Osteoblast (primary cell): ENCODE measurements around the gene LCN9. TPM values are rescaled to one million over a fixed set of nuclear protein-coding genes. Genes with fewer than 3 reads are reported as not detected.

Experiments
- DNase-seq: peaks from one replicate; pipeline ENCODE4 v3.0.0; 2011; ENCODE audit warnings: low spot score, mixed read lengths; ENCODE audit not compliant: insufficient read length; ENCODE audit errors: missing footprints
- H2AFZ ChIP-seq: 2 replicates; pipeline ENCODE4 v1.6.0; 2011; ENCODE audit warnings: mild to moderate bottlenecking, low read length
- H3K27ac ChIP-seq: 2 replicates; pipeline ENCODE4 v1.5.1; 2011; ENCODE audit warnings: mild to moderate bottlenecking, low read depth, low read length, moderate library complexity
- H3K27me3 ChIP-seq: 2 replicates; pipeline ENCODE4 v1.6.0; 2012; ENCODE audit warnings: mild to moderate bottlenecking, control low read depth, inconsistent platforms, low read length, moderate library complexity; ENCODE audit not compliant: insufficient read depth
- H3K36me3 ChIP-seq: 2 replicates; pipeline ENCODE4 v1.5.1; 2011; ENCODE audit warnings: mild to moderate bottlenecking, low read length, control low read depth, moderate library complexity; ENCODE audit not compliant: insufficient read depth
- H3K4me1 ChIP-seq: 2 replicates; pipeline ENCODE4 v1.5.1; 2011; ENCODE audit warnings: mild to moderate bottlenecking, low read length, control low read depth, moderate library complexity; ENCODE audit not compliant: insufficient read depth
- H3K4me2 ChIP-seq: 2 replicates; pipeline ENCODE4 v1.6.0; 2011; ENCODE audit warnings: mild to moderate bottlenecking, low read length; ENCODE audit not compliant: insufficient read depth
- H3K4me3 ChIP-seq: fragments of 200-600 bp; sonication (generic); 3 replicates; pipeline ENCODE4 v1.5.1; 2012; ENCODE audit warnings: mild to moderate bottlenecking, low read length, inconsistent platforms; ENCODE audit not compliant: insufficient read depth
- H3K79me2 ChIP-seq: 2 replicates; pipeline ENCODE4 v1.6.0; 2012; ENCODE audit warnings: mild to moderate bottlenecking, low read length, control low read depth, inconsistent platforms; ENCODE audit not compliant: insufficient read depth
- H3K9me3 ChIP-seq: 2 replicates; pipeline ENCODE4 v1.5.1; 2011; ENCODE audit warnings: low read depth, low read length, control low read depth
- H4K20me1 ChIP-seq: 2 replicates; pipeline ENCODE4 v1.6.0; 2012; ENCODE audit warnings: mild to moderate bottlenecking, low read length, control low read depth; ENCODE audit not compliant: insufficient read depth
- total RNA-seq: library from RNA; depleted of rRNA; stranded (reverse); fragments of >200 nt; gene quantifications from 2 replicates; pipeline ENCODE4 v1.2.3, GENCODE V29; 2012
- TF ChIP-seq, protein P1 (sequence below): IDR thresholded peaks from 2 replicates; pipeline ENCODE4 v1.5.1; 2011; ENCODE audit warnings: mild to moderate bottlenecking, low read depth, low read length, moderate library complexity; ENCODE audit errors: extremely low read depth

The LCN9 gene
- total RNA-seq, 1 donor: not detected

DNA sequence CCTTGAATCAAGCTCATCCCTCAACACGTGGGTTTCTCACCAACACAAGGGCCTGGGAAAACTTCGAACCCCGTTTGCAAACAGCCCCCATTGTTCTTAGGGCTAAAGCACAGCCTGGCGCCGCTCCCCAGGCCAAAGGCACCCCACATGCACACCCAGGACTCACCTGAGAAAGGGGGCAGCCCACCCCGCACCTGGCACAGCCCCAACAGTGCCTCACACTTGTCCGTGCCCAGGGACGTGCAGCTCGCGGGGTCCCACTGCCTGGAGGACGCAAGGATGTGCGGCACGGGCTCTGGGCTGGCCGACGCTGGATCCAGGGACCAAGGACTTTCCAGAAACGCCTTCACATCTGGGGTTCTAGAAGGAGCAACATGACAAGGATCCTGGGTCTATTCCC is 33.3 kb downstream of the LCN9 start:
- H4K20me1 ChIP-seq: no peaks in the 10 kb centered on the region
- H3K79me2 ChIP-seq: no peaks in the 10 kb centered on the region
- DNase-seq: no peak
- H3K4me3 ChIP-seq: no peak overlapping the region
- H3K36me3 ChIP-seq: no peaks in the 10 kb centered on the region
- H3K4me1 ChIP-seq: no peaks in the 10 kb centered on the region
- H3K27me3 ChIP-seq: no peaks in the 10 kb centered on the region
- H2AFZ ChIP-seq: no peak overlapping the region
- H3K4me2 ChIP-seq: no peak overlapping the region
- no peak overlapping the region for H3K27ac ChIP-seq
- H3K9me3 ChIP-seq: no peaks in the 10 kb centered on the region
- TF ChIP-seq, protein P1, sequence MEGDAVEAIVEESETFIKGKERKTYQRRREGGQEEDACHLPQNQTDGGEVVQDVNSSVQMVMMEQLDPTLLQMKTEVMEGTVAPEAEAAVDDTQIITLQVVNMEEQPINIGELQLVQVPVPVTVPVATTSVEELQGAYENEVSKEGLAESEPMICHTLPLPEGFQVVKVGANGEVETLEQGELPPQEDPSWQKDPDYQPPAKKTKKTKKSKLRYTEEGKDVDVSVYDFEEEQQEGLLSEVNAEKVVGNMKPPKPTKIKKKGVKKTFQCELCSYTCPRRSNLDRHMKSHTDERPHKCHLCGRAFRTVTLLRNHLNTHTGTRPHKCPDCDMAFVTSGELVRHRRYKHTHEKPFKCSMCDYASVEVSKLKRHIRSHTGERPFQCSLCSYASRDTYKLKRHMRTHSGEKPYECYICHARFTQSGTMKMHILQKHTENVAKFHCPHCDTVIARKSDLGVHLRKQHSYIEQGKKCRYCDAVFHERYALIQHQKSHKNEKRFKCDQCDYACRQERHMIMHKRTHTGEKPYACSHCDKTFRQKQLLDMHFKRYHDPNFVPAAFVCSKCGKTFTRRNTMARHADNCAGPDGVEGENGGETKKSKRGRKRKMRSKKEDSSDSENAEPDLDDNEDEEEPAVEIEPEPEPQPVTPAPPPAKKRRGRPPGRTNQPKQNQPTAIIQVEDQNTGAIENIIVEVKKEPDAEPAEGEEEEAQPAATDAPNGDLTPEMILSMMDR: no peak

DNA sequence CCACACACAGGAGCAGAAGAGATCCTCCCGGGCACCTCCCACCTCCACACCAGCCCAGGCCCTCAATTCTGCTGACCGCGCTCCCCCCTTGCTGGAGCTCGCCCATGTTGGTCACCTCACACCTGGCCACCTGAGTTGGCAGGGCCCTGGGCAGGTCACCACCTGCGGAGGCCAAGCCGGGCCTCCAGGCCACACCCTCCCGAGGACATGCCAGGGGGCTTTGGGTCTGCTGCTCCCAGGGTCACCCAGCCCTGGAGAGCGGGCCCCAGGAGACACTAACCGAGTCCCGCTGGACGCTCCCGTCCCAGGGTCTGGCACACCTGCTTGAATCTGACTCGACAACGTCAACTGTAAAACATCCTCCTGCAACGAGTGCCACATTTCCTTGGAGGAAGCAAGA is 34.1 kb downstream of the LCN9 start:
- no peak overlapping the region for H3K4me3 ChIP-seq
- DNase-seq: no peak
- H3K36me3 ChIP-seq: no peaks in the 10 kb centered on the region
- no peaks in the 10 kb centered on the region for H4K20me1 ChIP-seq
- TF ChIP-seq, protein P1: no peak
- no peak overlapping the region for H3K27ac ChIP-seq
- no peak overlapping the region for H2AFZ ChIP-seq
- H3K4me2 ChIP-seq: no peak overlapping the region
- no peaks in the 10 kb centered on the region for H3K9me3 ChIP-seq
- H3K79me2 ChIP-seq: no peaks in the 10 kb centered on the region
- no peaks in the 10 kb centered on the region for H3K27me3 ChIP-seq
- no peaks in the 10 kb centered on the region for H3K4me1 ChIP-seq

DNA sequence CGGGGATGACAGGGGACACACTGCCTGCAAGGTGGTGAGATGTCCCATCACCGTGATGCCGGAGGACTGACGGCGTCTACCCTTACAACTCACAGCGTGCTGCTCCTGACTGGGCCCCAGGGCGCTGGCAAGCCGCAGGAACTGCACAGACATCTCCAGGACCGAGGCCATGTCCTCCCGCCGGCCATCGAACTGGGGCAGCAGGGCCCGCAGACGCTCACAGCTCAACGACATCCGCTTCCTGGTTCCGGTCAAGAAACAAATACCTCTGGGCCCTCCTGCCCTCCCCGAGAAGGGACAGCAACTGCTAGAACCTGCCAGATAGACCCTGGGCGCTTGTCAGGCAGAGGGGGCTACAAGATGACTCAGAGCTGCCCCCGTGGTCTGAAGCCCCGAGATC is 35.1 kb downstream of the LCN9 start:
- Histone ChIP-seq H3K27me3 (no peaks in the 10 kb centered on the region), H3K27ac (no peak overlapping the region), H4K20me1 (no peaks in the 10 kb centered on the region), H3K9me3 (no peaks in the 10 kb centered on the region), H3K4me2 (no peak overlapping the region), H2AFZ (no peak overlapping the region), H3K79me2 (no peaks in the 10 kb centered on the region), H3K4me1 (no peaks in the 10 kb centered on the region), H3K4me3 (no peak overlapping the region), H3K36me3 (no peaks in the 10 kb centered on the region)
- DNase-seq: no peak
- TF ChIP-seq, protein P1: no peak

DNA sequence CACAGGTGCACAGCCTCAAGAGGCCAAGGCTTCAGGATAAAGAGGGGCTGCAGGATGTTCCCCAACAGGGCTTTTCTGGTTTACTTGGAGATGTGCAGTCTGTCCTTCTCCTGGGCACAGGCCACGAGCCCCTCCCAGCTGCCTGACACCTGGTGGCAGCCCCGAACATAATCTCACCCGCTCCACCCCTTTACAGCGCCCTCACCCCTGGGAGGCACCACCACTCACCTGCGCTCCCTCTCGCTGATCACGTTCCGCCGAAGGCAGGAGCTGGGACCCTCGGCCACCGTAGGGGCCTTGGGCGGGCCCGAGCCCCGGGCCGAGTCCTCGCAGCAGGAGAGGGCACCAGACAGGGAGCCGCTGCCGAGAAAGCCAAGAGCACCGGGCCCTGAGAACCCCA is 35.7 kb downstream of the LCN9 start:
- H3K36me3 ChIP-seq: no peaks in the 10 kb centered on the region
- H3K4me3 ChIP-seq: no peak overlapping the region
- no peak overlapping the region for H3K4me2 ChIP-seq
- H3K9me3 ChIP-seq: no peaks in the 10 kb centered on the region
- no peak for DNase-seq
- no peaks in the 10 kb centered on the region for H3K27me3 ChIP-seq
- TF ChIP-seq, protein P1: no peak
- no peaks in the 10 kb centered on the region for H3K4me1 ChIP-seq
- H3K27ac ChIP-seq: no peak overlapping the region
- no peaks in the 10 kb centered on the region for H3K79me2 ChIP-seq
- no peak overlapping the region for H2AFZ ChIP-seq
- H4K20me1 ChIP-seq: no peaks in the 10 kb centered on the region
